K562 (cell line): ENCODE data around the gene GBA2. TPM values are rescaled to one million over a fixed set of nuclear protein-coding genes. Genes with fewer than 3 reads are reported as not detected.

Experiments
- CAMTA2 ChIP-seq: fragments of 250-450 bp; sonication (Bioruptor Pico); conservative IDR thresholded peaks from 2 replicates; pipeline ENCODE4 v1.5.1; 2022
- CC2D1A ChIP-seq: fragments of 450-650 bp; IDR thresholded peaks from 2 replicates; pipeline ENCODE4 v1.6.1; 2017; ENCODE audit warnings: mild to moderate bottlenecking
- E2F3 ChIP-seq: fragments of 250-450 bp; sonication (Bioruptor Pico); IDR thresholded peaks from 2 replicates; pipeline ENCODE4 v1.4.0; 2020; ENCODE audit warnings: mild to moderate bottlenecking
- E2F6 ChIP-seq, 2 experiments: IDR thresholded peaks; 2 replicates each; pipeline ENCODE4 v1.6.1; 2011; ENCODE audit warnings: borderline replicate concordance in 1 of 2, control low read depth in 1 of 2, low read depth in 1 of 2, low read length in 1 of 2, mild to moderate bottlenecking in 1 of 2, mixed read lengths in 1 of 2, moderate library complexity in 1 of 2; ENCODE audit not compliant: insufficient read depth in 1 of 2, insufficient read length in 1 of 2, poor library complexity in 1 of 2, severe bottlenecking in 1 of 2; ENCODE audit errors: extremely low read depth in 1 of 2
- ETV1 ChIP-seq: fragments of 450-650 bp; conservative IDR thresholded peaks from 2 replicates; pipeline ENCODE4 v1.6.1; 2016; ENCODE audit warnings: missing genetic modification characterization, control low read depth, low read depth, missing compliant biosample characterization
- EWSR1 ChIP-seq: fragments of 450-650 bp; IDR thresholded peaks from 2 replicates; pipeline ENCODE4 v1.6.1; 2018; ENCODE audit warnings: borderline replicate concordance, mild to moderate bottlenecking, low read depth, moderate library complexity; ENCODE audit not compliant: partially characterized antibody
- MBD1 ChIP-seq: fragments of 250-450 bp; sonication (Bioruptor Pico); IDR thresholded peaks from 2 replicates; pipeline ENCODE4 v1.8.0; 2022; ENCODE audit warnings: inconsistent platforms
- SPI1 ChIP-seq: IDR thresholded peaks from 2 replicates; pipeline ENCODE4 v1.6.1; 2011; ENCODE audit warnings: low read depth, low read length, control low read depth, borderline replicate concordance
- TAF15 ChIP-seq: fragments of 200-400 bp; formaldehyde crosslinking; IDR thresholded peaks from 2 replicates; pipeline ENCODE4 v1.6.1; 2017; ENCODE audit warnings: mild to moderate bottlenecking, low read depth, low read length, moderate library complexity
- TAF9B ChIP-seq: fragments of 450-650 bp; IDR thresholded peaks from 2 replicates; pipeline ENCODE4 v1.6.1; 2018; ENCODE audit warnings: mild to moderate bottlenecking; ENCODE audit not compliant: partially characterized antibody
- ZNF23 ChIP-seq: fragments of 250-450 bp; sonication (Bioruptor Pico); IDR thresholded peaks from 2 replicates; pipeline ENCODE4 v1.4.0; 2020; ENCODE audit warnings: mild to moderate bottlenecking
- ZNF318 ChIP-seq, 2 experiments: fragments of 450-650 bp; IDR thresholded peaks; 2 replicates each; pipeline ENCODE4 v1.6.1; 2016; ENCODE audit warnings: mild to moderate bottlenecking in 2 of 2, borderline replicate concordance in 1 of 2, low read depth in 1 of 2, moderate library complexity in 1 of 2
- polyA plus RNA-seq, 8 experiments: library from polyadenylated mRNA; depleted of rRNA in 4 of 8; stranded (reverse) in 5 of 8; unstranded in 3 of 8; fragments of >200 nt; fragmentation: Nextera tagmentation in 2 of 8; fragmentation: Illumina TruSeq in 1 of 8; extraction: Ambion mirVana in 2 of 8; extraction: Trizol in 1 of 8; gene quantifications; 2 replicates each; pipeline versions ENCODE4 v1.2.1 to v1.2.3, GENCODE V29; 2011 to 2014; ENCODE audit warnings: inconsistent platforms in 1 of 8, missing spikeins in 1 of 8
- total RNA-seq, 7 experiments: library from RNA; depleted of rRNA in 6 of 7; stranded (reverse); fragments of >200 nt in 6 of 7; fragmentation: Illumina TruSeq in 2 of 7; extraction: Trizol in 2 of 7; gene quantifications; 2 replicates each; pipeline versions ENCODE4 v1.2.1 to v1.2.3, GENCODE V29; 2011 to 2021; ENCODE audit warnings: low replicate concordance in 1 of 7
- TF ChIP-seq, protein P1 (sequence below): sonication (generic); formaldehyde crosslinking; IDR thresholded peaks from 2 replicates; pipeline ENCODE4 v1.8.0; 2022; ENCODE audit warnings: mild to moderate bottlenecking, missing genetic modification reagents

Gene GBA2
- total and polyA plus RNA-seq, 9 of the 15 experiments (the other 6 are each of a cell fraction or from before 2014, with no cell fraction given), result 14.1 to 60.4 (median 32.1) TPM

GRCh38 chr9:35728041-35728971 is 20.7 kb downstream of the GBA2 start (continued):
- TF ChIP-seq ZNF318 (IDR thresholded peaks at IDR 0.05; ENCODE audit: borderline replicate concordance in 1 of 2, low read depth in 1 of 2), result 0 out of 4 replicates have a peak, but pooled peaks of 1 of the 2 experiments have one; percentile 20
- TF ChIP-seq E2F3 (CRISPR knock-in tag), result no peak
- no peak for TF ChIP-seq ZNF23 (CRISPR knock-in tag)
- no peak for TF ChIP-seq EWSR1
- no peak for TF ChIP-seq E2F6 (IDR thresholded peaks at IDR 0.05; ENCODE audit: borderline replicate concordance in 1 of 2, extremely low read depth in 1 of 2, insufficient read depth in 1 of 2, insufficient read length in 1 of 2, low read depth in 1 of 2, low read length in 1 of 2, poor library complexity in 1 of 2, severe bottlenecking in 1 of 2)
- TF ChIP-seq, protein P1, sequence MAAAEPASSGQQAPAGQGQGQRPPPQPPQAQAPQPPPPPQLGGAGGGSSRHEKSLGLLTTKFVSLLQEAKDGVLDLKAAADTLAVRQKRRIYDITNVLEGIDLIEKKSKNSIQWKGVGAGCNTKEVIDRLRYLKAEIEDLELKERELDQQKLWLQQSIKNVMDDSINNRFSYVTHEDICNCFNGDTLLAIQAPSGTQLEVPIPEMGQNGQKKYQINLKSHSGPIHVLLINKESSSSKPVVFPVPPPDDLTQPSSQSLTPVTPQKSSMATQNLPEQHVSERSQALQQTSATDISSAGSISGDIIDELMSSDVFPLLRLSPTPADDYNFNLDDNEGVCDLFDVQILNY (CRISPR knock-in tag), result no peak
- TF ChIP-seq MBD1 (CRISPR knock-in tag), result no peak
- peak; percentile 77 for TF ChIP-seq TAF9B
- peak; percentile 88; the same call in 1 of the 2 replicates for TF ChIP-seq CC2D1A
- no peak for TF ChIP-seq SPI1
- TF ChIP-seq CAMTA2 (CRISPR knock-in tag), result no peak
- TF ChIP-seq ETV1 (tag), result peak; percentile 94
- TF ChIP-seq TAF15, result no peak
